GM12892 (cell line): ENCODE measurements around the gene MBD3L2B.

Experiments
- POLR2A ChIP-seq: IDR thresholded peaks from 2 replicates; pipeline ENCODE4 v1.6.1; 2011; ENCODE audit warnings: low read depth, low read length, control low read depth
- TAF1 ChIP-seq: IDR thresholded peaks from 2 replicates; pipeline ENCODE4 v1.6.1; 2011; ENCODE audit warnings: low read depth, mild to moderate bottlenecking, control low read depth, low read length, borderline replicate concordance

- no peak for TF ChIP-seq TAF1
- TF ChIP-seq POLR2A, result no peak
Measured at GRCh38 chr19:6971366-6971765, 49.9 kb downstream of the MBD3L2B start.
